Measurements from ENCODE around the gene ARID5A. TPM values are rescaled to one million over a fixed set of nuclear protein-coding genes. Genes with fewer than 3 reads are reported as not detected.

ARID5A gene
- total and polyA plus RNA-seq, 9 of the 15 experiments (the other 6 are each of a cell fraction or from before 2014, with no cell fraction given), result 0.14 to 12.5 (median 3.0) TPM

DNA sequence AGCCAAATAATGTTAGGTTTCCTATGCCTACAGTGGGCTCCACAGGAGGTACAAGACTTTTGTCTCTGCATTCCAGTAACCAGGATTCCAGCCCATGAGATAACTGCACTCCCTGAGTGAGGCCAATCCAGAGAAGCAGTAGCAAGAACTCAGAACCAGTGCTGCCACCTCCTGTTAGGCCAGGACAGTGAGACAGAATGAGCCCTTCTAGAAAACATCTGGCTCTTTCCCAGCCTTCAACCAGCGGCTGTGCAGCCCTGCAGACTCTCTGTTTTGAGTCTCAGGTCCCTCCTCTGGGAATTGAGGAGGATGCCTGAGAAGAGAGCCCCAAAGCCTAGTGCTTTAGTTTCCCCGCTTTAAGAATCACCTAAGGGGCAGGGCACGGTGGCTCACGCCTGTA, 44.2 kb downstream of the ARID5A start:
- Histone ChIP-seq H3K4me3 (no peak overlapping the region), H4K20me1 (replicated peaks; ENCODE audit: control insufficient read depth, insufficient read depth, low read length) (no peaks in the 10 kb centered on the region), H3K9me1 (ENCODE audit: control insufficient read depth, insufficient read depth, low read length) (no peaks in the 10 kb centered on the region), H3K9me3 (replicated peaks; ENCODE audit: control insufficient read depth, insufficient read depth, low read depth, low read length) (no peaks in the 10 kb centered on the region), H3K9ac (ENCODE audit: insufficient read depth in 1 of 2, low read depth in 2 of 2, low read length in 2 of 2) (no peak overlapping the region), H3K36me3 (ENCODE audit: control insufficient read depth, insufficient read depth, low read length) (no peaks in the 10 kb centered on the region; the same call in 2 of the 3 replicates), H3K4me1 (replicated peaks in 1 of 2; ENCODE audit: control insufficient read depth in 2 of 2, insufficient read depth in 2 of 2, low read length in 2 of 2) (no peaks in the 10 kb centered on the region; a peak in 1 of 5 replicates), H3K27me3 (ENCODE audit: control insufficient read depth in 2 of 2, insufficient read depth in 2 of 2, low read length in 2 of 2) (no peaks in the 10 kb centered on the region), H3K27ac (ENCODE audit: extremely low read depth, low read depth, low read length) (no peak overlapping the region), H3K4me2 (ENCODE audit: insufficient read depth, low read length) (no peak overlapping the region), H3K79me2 (ENCODE audit: control insufficient read depth, insufficient read depth, low read length) (no peaks in the 10 kb centered on the region), H2AFZ (ENCODE audit: low read depth, low read length) (no peak overlapping the region)
- CTCF ChIA-PET (ENCODE audit: low intra/inter-chr PET ratio), result interaction anchor here (0.6 kb wide), 2 partner anchors 31 to 483 kb away, joined by 3 to 5 read pairs; no protein-coding TSS in a partner anchor
- WGBS (ENCODE audit: insufficient coverage, low coverage, missing lambda C conversion rate), result 65% methylated on average over 4 of the region's 4 CpGs
- in situ Hi-C loops (cut with MboI), result no loop called here
- no TSS peak for BruUV-seq (replicated peaks)
- POLR2A ChIA-PET, result interaction anchor here (0.6 kb wide), 1 partner anchor 19 kb away, joined by 3 read pairs; no protein-coding TSS in a partner anchor
- intact Hi-C loops (cut with micrococcal nuclease), result no loop called here
- FAIRE-seq (peak; percentile 86), ATAC-seq (peak; percentile 93), DNase-seq (ENCODE audit: extremely low read depth in 1 of 4, low spot score in 3 of 4) (peak in 3 of 4 experiments; percentile 33 to 47 (median 41))
- no peak for TF ChIP-seq TARDBP (IDR thresholded peaks at IDR 0.05)
- TF ChIP-seq CTBP1 (IDR thresholded peaks at IDR 0.05; ENCODE audit: borderline replicate concordance), result no peak
- TF ChIP-seq, protein P1, sequence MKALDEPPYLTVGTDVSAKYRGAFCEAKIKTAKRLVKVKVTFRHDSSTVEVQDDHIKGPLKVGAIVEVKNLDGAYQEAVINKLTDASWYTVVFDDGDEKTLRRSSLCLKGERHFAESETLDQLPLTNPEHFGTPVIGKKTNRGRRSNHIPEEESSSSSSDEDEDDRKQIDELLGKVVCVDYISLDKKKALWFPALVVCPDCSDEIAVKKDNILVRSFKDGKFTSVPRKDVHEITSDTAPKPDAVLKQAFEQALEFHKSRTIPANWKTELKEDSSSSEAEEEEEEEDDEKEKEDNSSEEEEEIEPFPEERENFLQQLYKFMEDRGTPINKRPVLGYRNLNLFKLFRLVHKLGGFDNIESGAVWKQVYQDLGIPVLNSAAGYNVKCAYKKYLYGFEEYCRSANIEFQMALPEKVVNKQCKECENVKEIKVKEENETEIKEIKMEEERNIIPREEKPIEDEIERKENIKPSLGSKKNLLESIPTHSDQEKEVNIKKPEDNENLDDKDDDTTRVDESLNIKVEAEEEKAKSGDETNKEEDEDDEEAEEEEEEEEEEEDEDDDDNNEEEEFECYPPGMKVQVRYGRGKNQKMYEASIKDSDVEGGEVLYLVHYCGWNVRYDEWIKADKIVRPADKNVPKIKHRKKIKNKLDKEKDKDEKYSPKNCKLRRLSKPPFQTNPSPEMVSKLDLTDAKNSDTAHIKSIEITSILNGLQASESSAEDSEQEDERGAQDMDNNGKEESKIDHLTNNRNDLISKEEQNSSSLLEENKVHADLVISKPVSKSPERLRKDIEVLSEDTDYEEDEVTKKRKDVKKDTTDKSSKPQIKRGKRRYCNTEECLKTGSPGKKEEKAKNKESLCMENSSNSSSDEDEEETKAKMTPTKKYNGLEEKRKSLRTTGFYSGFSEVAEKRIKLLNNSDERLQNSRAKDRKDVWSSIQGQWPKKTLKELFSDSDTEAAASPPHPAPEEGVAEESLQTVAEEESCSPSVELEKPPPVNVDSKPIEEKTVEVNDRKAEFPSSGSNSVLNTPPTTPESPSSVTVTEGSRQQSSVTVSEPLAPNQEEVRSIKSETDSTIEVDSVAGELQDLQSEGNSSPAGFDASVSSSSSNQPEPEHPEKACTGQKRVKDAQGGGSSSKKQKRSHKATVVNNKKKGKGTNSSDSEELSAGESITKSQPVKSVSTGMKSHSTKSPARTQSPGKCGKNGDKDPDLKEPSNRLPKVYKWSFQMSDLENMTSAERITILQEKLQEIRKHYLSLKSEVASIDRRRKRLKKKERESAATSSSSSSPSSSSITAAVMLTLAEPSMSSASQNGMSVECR (CRISPR knock-in tag; IDR thresholded peaks at IDR 0.05), result no peak
- TF ChIP-seq, protein P2, sequence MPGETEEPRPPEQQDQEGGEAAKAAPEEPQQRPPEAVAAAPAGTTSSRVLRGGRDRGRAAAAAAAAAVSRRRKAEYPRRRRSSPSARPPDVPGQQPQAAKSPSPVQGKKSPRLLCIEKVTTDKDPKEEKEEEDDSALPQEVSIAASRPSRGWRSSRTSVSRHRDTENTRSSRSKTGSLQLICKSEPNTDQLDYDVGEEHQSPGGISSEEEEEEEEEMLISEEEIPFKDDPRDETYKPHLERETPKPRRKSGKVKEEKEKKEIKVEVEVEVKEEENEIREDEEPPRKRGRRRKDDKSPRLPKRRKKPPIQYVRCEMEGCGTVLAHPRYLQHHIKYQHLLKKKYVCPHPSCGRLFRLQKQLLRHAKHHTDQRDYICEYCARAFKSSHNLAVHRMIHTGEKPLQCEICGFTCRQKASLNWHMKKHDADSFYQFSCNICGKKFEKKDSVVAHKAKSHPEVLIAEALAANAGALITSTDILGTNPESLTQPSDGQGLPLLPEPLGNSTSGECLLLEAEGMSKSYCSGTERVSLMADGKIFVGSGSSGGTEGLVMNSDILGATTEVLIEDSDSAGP (CRISPR knock-in tag; IDR thresholded peaks at IDR 0.05), result no peak
- TF ChIP-seq, protein P3, sequence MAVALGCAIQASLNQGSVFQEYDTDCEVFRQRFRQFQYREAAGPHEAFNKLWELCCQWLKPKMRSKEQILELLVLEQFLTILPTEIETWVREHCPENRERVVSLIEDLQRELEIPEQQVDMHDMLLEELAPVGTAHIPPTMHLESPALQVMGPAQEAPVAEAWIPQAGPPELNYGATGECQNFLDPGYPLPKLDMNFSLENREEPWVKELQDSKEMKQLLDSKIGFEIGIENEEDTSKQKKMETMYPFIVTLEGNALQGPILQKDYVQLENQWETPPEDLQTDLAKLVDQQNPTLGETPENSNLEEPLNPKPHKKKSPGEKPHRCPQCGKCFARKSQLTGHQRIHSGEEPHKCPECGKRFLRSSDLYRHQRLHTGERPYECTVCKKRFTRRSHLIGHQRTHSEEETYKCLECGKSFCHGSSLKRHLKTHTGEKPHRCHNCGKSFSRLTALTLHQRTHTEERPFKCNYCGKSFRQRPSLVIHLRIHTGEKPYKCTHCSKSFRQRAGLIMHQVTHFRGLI (CRISPR knock-in tag; IDR thresholded peaks at IDR 0.05), result no peak
- TF ChIP-seq RAD21 (CRISPR knock-in tag; conservative IDR thresholded peaks at IDR 0.05 in 1 of 2, IDR thresholded peaks at IDR 0.05 in 1 of 2), result peak; percentile 20 to 57; a peak in 3 of 4 replicates
- no peak for TF ChIP-seq ILK (tag; IDR thresholded peaks at IDR 0.05; ENCODE audit: borderline replicate concordance, low read depth)
- no peak for TF ChIP-seq ZFP1 (CRISPR knock-in tag; IDR thresholded peaks at IDR 0.05)
- TF ChIP-seq FOXJ3 (CRISPR knock-in tag; IDR thresholded peaks at IDR 0.05), result no peak
- no peak for TF ChIP-seq BACH1 (tag; IDR thresholded peaks at IDR 0.05)
- no peak for TF ChIP-seq RBM15 (IDR thresholded peaks at IDR 0.05; ENCODE audit: insufficient read depth, low read length)
- no peak for TF ChIP-seq SIX5 (IDR thresholded peaks at IDR 0.05; ENCODE audit: borderline replicate concordance in 1 of 2, insufficient read depth in 1 of 2, low read depth in 1 of 2, low read length in 2 of 2)
- TF ChIP-seq PHB (CRISPR knock-in tag; IDR thresholded peaks at IDR 0.05), result no peak
- no peak for TF ChIP-seq RFX1 (IDR thresholded peaks at IDR 0.05)
- no peak for TF ChIP-seq TBL1XR1 (IDR thresholded peaks at IDR 0.05; ENCODE audit: low read length in 2 of 2)
- TF ChIP-seq STAG1 (CRISPR knock-in tag; IDR thresholded peaks at IDR 0.05; ENCODE audit: borderline replicate concordance), result no peak
